HG02852 (cell line): ENCODE data around the gene NEK4.

Experiments used
- ATAC-seq: cut with Tn5 transposase; IDR thresholded peaks from one replicate; pipeline ENCODE4 v1.9.1; 2021; ENCODE audit warnings: mild to moderate bottlenecking, moderate library complexity; ENCODE audit not compliant: unreplicated experiment

Gene NEK4

GRCh38 chr3:52793702-52794611 lies 23.2 kb upstream of the NEK4 start:
- no peak for ATAC-seq

GRCh38 chr3:52792961-52793695 lies 22.4 kb upstream of the NEK4 start:
- no peak for ATAC-seq

- no peak for ATAC-seq
These were observed 21.7 kb upstream of the NEK4 start for GRCh38 chr3:52792413-52792812.

GRCh38 chr3:52791928-52792327 lies 21.2 kb upstream of the NEK4 start:
- no peak for ATAC-seq

- ATAC-seq: no peak
These were observed 20.6 kb upstream of the NEK4 start for GRCh38 chr3:52791366-52791765.

- no peak for ATAC-seq
These were observed 20.0 kb upstream of the NEK4 start for GRCh38 chr3:52790741-52791140.

- no peak for ATAC-seq
These were observed 19.6 kb upstream of the NEK4 start for GRCh38 chr3:52790337-52790736.

- no peak for ATAC-seq
These were observed 19.0 kb upstream of the NEK4 start for GRCh38 chr3:52789746-52790040.

GRCh38 chr3:52788890-52789745 lies 18.4 kb upstream of the NEK4 start:
- no peak for ATAC-seq

GRCh38 chr3:52787672-52788625 lies 17.2 kb upstream of the NEK4 start:
- ATAC-seq: no peak

GRCh38 chr3:52787246-52787645 lies 16.5 kb upstream of the NEK4 start:
- ATAC-seq: no peak

GRCh38 chr3:52786330-52787215 lies 15.8 kb upstream of the NEK4 start:
- no peak for ATAC-seq

- ATAC-seq: no peak
These were observed 14.3 kb upstream of the NEK4 start for GRCh38 chr3:52784931-52785590.

GRCh38 chr3:52784021-52784621 lies 13.4 kb upstream of the NEK4 start:
- no peak for ATAC-seq

GRCh38 chr3:52783211-52783555 lies 12.4 kb upstream of the NEK4 start:
- ATAC-seq: no peak

GRCh38 chr3:52782412-52783210 lies 11.9 kb upstream of the NEK4 start:
- ATAC-seq: no peak

- no peak for ATAC-seq
These were observed 11.0 kb upstream of the NEK4 start for GRCh38 chr3:52781741-52782140.
